Measurements from ENCODE around the gene ZPBP.

The ZPBP gene

GRCh38 chr7:50092579-50093491 is at the start of gene ZPBP:
Gene ZPBP (minus strand): TSS chr7:50093246. CDS start chr7:50093194, 52 bp downstream.
- peak within 1 kb of the TSS; percentile 76 for H3K4me3 Mint-ChIP-seq
- peak within 1 kb of the TSS; percentile 71 for H3K27ac Mint-ChIP-seq
- peaks cover 6% of the 10 kb centered on the region for H3K4me1 Mint-ChIP-seq
- peak; percentile 14 to 77 for DNase-seq (ENCODE audit: low spot score in 2 of 2)
- no peaks in the 10 kb centered on the region for H3K9me3 Mint-ChIP-seq
- H3K36me3 Mint-ChIP-seq, result no peaks in the 10 kb centered on the region
- peak; percentile 74 for ATAC-seq

GRCh38 chr7:50142425-50143017 is 49.5 kb upstream of the ZPBP start:
- Mint-ChIP-seq H3K4me3 (peak overlapping the region; percentile 31), H3K4me1 (no peaks in the 10 kb centered on the region), H3K9me3 (no peaks in the 10 kb centered on the region), H3K36me3 (no peaks in the 10 kb centered on the region), H3K27ac (peak overlapping the region; percentile 10)
- DNase-seq (ENCODE audit: low spot score in 2 of 2) (no peak), ATAC-seq (no peak)

GRCh38 chr7:50141854-50142253 is 48.8 kb upstream of the ZPBP start:
- no peak for ATAC-seq
- Mint-ChIP-seq H3K36me3 (no peaks in the 10 kb centered on the region), H3K27ac (no peak overlapping the region), H3K4me3 (no peak overlapping the region), H3K4me1 (no peaks in the 10 kb centered on the region), H3K9me3 (no peaks in the 10 kb centered on the region)
- DNase-seq (ENCODE audit: low spot score in 2 of 2), result no peak

GRCh38 chr7:50141131-50141530 is 48.1 kb upstream of the ZPBP start:
- ATAC-seq, result no peak
- Mint-ChIP-seq H3K36me3 (no peaks in the 10 kb centered on the region), H3K4me1 (no peaks in the 10 kb centered on the region), H3K4me3 (no peak overlapping the region), H3K9me3 (no peaks in the 10 kb centered on the region), H3K27ac (no peak overlapping the region)
- no peak for DNase-seq (ENCODE audit: low spot score in 2 of 2)

- DNase-seq (ENCODE audit: low spot score in 2 of 2) (no peak), ATAC-seq (no peak)
- H3K9me3 Mint-ChIP-seq, result no peaks in the 10 kb centered on the region
- H3K4me3 Mint-ChIP-seq, result no peak overlapping the region
- no peaks in the 10 kb centered on the region for H3K4me1 Mint-ChIP-seq
- H3K36me3 Mint-ChIP-seq, result no peaks in the 10 kb centered on the region
- H3K27ac Mint-ChIP-seq, result no peak overlapping the region
Observed at GRCh38 chr7:50140688-50141087, 47.6 kb upstream of the ZPBP start.

GRCh38 chr7:50138101-50138500 is 45.1 kb upstream of the ZPBP start:
- DNase-seq (ENCODE audit: low spot score in 2 of 2) (no peak), ATAC-seq (no peak)
- no peaks in the 10 kb centered on the region for H3K36me3 Mint-ChIP-seq
- no peak overlapping the region for H3K27ac Mint-ChIP-seq
- no peaks in the 10 kb centered on the region for H3K4me1 Mint-ChIP-seq
- no peak overlapping the region for H3K4me3 Mint-ChIP-seq
- H3K9me3 Mint-ChIP-seq, result no peaks in the 10 kb centered on the region

GRCh38 chr7:50125766-50126165 is 32.7 kb upstream of the ZPBP start:
- Mint-ChIP-seq H3K4me3 (no peak overlapping the region), H3K9me3 (no peaks in the 10 kb centered on the region), H3K36me3 (no peaks in the 10 kb centered on the region), H3K27ac (no peak overlapping the region), H3K4me1 (no peaks in the 10 kb centered on the region)
- DNase-seq (ENCODE audit: low spot score in 2 of 2) (no peak), ATAC-seq (no peak)

GRCh38 chr7:50121286-50121685 is 28.2 kb upstream of the ZPBP start:
- ATAC-seq, result no peak
- no peak overlapping the region for H3K27ac Mint-ChIP-seq

GRCh38 chr7:50119815-50120637 is 27.0 kb upstream of the ZPBP start:
- no peaks in the 10 kb centered on the region for H3K9me3 Mint-ChIP-seq
- H3K27ac Mint-ChIP-seq, result no peak overlapping the region
- DNase-seq (ENCODE audit: low spot score in 2 of 2), result no peak

More at GRCh38 chr7:50121286-50121685, 28.2 kb upstream of the ZPBP start:
- Mint-ChIP-seq H3K9me3 (no peaks in the 10 kb centered on the region), H3K4me3 (no peak overlapping the region), H3K36me3 (no peaks in the 10 kb centered on the region), H3K4me1 (no peaks in the 10 kb centered on the region)
- DNase-seq (ENCODE audit: low spot score in 2 of 2), result no peak

GRCh38 chr7:50112250-50112649 is 19.2 kb upstream of the ZPBP start:
- H3K4me3 Mint-ChIP-seq, result no peak overlapping the region
- no peak for DNase-seq (ENCODE audit: low spot score in 2 of 2)
- no peaks in the 10 kb centered on the region for H3K36me3 Mint-ChIP-seq
- ATAC-seq, result no peak
- H3K27ac Mint-ChIP-seq, result no peak overlapping the region
- no peaks in the 10 kb centered on the region for H3K4me1 Mint-ChIP-seq
- peaks cover 9% of the 10 kb centered on the region for H3K9me3 Mint-ChIP-seq

More at GRCh38 chr7:50119815-50120637, 27.0 kb upstream of the ZPBP start:
- peak; percentile 61 for ATAC-seq
- no peaks in the 10 kb centered on the region for H3K4me1 Mint-ChIP-seq
- H3K4me3 Mint-ChIP-seq, result no peak overlapping the region
- no peaks in the 10 kb centered on the region for H3K36me3 Mint-ChIP-seq

- no peak for ATAC-seq
- H3K9me3 Mint-ChIP-seq, result no peaks in the 10 kb centered on the region
- H3K36me3 Mint-ChIP-seq, result no peaks in the 10 kb centered on the region
Observed at GRCh38 chr7:50101873-50102272, 8.8 kb upstream of the ZPBP start.

GRCh38 chr7:50095634-50096033 is 2.6 kb upstream of the ZPBP start:
- ATAC-seq (no peak), DNase-seq (ENCODE audit: low spot score in 2 of 2) (no peak)
- Mint-ChIP-seq H3K4me3 (no peak overlapping the region), H3K4me1 (peaks cover 6% of the 10 kb centered on the region), H3K36me3 (no peaks in the 10 kb centered on the region), H3K27ac (no peak overlapping the region), H3K9me3 (no peaks in the 10 kb centered on the region)

More at GRCh38 chr7:50101873-50102272, 8.8 kb upstream of the ZPBP start:
- H3K4me3 Mint-ChIP-seq, result no peak overlapping the region
- no peak for DNase-seq (ENCODE audit: low spot score in 2 of 2)
- no peaks in the 10 kb centered on the region for H3K4me1 Mint-ChIP-seq
- no peak overlapping the region for H3K27ac Mint-ChIP-seq

GRCh38 chr7:50088463-50089129 is 4.5 kb downstream of the ZPBP start:
- no peaks in the 10 kb centered on the region for H3K36me3 Mint-ChIP-seq

GRCh38 chr7:50085344-50085743 is 7.7 kb downstream of the ZPBP start:
- no peak overlapping the region for H3K4me3 Mint-ChIP-seq
- no peaks in the 10 kb centered on the region for H3K4me1 Mint-ChIP-seq
- DNase-seq (ENCODE audit: low spot score in 2 of 2), result no peak
- H3K36me3 Mint-ChIP-seq, result no peaks in the 10 kb centered on the region
- ATAC-seq, result no peak
- H3K27ac Mint-ChIP-seq, result no peak overlapping the region
- H3K9me3 Mint-ChIP-seq, result no peaks in the 10 kb centered on the region

More at GRCh38 chr7:50088463-50089129, 4.5 kb downstream of the ZPBP start:
- no peak overlapping the region for H3K4me3 Mint-ChIP-seq
- no peaks in the 10 kb centered on the region for H3K9me3 Mint-ChIP-seq
- peak; percentile 52 for ATAC-seq
- DNase-seq (ENCODE audit: low spot score in 2 of 2), result no peak
- H3K27ac Mint-ChIP-seq, result no peak overlapping the region
- peaks cover 6% of the 10 kb centered on the region for H3K4me1 Mint-ChIP-seq

- Mint-ChIP-seq H3K4me1 (peaks cover 20% of the 10 kb centered on the region), H3K4me3 (no peak overlapping the region), H3K27ac (no peak overlapping the region), H3K9me3 (peaks cover 17% of the 10 kb centered on the region), H3K36me3 (no peaks in the 10 kb centered on the region)
- ATAC-seq (no peak), DNase-seq (ENCODE audit: low spot score in 2 of 2) (no peak)
Observed at GRCh38 chr7:50073093-50073492, 20.0 kb downstream of the ZPBP start.
